ENCODE results near the gene MAMDC4.
"Not testable (repeated sequence)": the region's sequence is repeated elsewhere in the genome, so short reads cannot be mapped to it uniquely, and the experiment has no call there.

MAMDC4 gene

GRCh38 chr9:136851941-136852663 is at the start of gene MAMDC4:
TSS of gene MAMDC4 (plus strand) at chr9:136852346. CDS start at chr9:136852417, 71 bp downstream.
- DNase-seq: no peak

- DNase-seq: not testable (repeated sequence)
Observed at GRCh38 chr9:136803009-136803550, 49.1 kb upstream of the MAMDC4 start.

GRCh38 chr9:136803551-136804508 is 48.3 kb upstream of the MAMDC4 start:
- DNase-seq: no peak

- DNase-seq: no peak
Observed at GRCh38 chr9:136804509-136805206, 47.5 kb upstream of the MAMDC4 start.

GRCh38 chr9:136805207-136805740 is 46.9 kb upstream of the MAMDC4 start:
- no peak for DNase-seq

GRCh38 chr9:136806067-136806466 is 46.1 kb upstream of the MAMDC4 start:
- no peak for DNase-seq

GRCh38 chr9:136806631-136807201 is 45.4 kb upstream of the MAMDC4 start:
- DNase-seq: no peak

- DNase-seq: peak; percentile 85
Observed at GRCh38 chr9:136807281-136808074, 44.7 kb upstream of the MAMDC4 start, which contains the start of gene RABL6. TSS of gene RABL6 (plus strand) at chr9:136807948. CDS start at chr9:136808197, 249 bp downstream.

GRCh38 chr9:136808075-136808805 is 43.9 kb upstream of the MAMDC4 start:
- DNase-seq: peak; percentile 53

- no peak for DNase-seq
Observed at GRCh38 chr9:136808806-136809158, 43.4 kb upstream of the MAMDC4 start.

- no peak for DNase-seq
Observed at GRCh38 chr9:136814725-136815421, 37.3 kb upstream of the MAMDC4 start.

- no peak for DNase-seq
Observed at GRCh38 chr9:136815422-136815782, 36.7 kb upstream of the MAMDC4 start.

GRCh38 chr9:136820971-136821825 is 30.9 kb upstream of the MAMDC4 start:
- DNase-seq: no peak

GRCh38 chr9:136821826-136822544 is 30.2 kb upstream of the MAMDC4 start:
- no peak for DNase-seq

GRCh38 chr9:136823136-136824046 is 28.8 kb upstream of the MAMDC4 start:
- DNase-seq: no peak

- no peak for DNase-seq
Observed at GRCh38 chr9:136824496-136825225, 27.5 kb upstream of the MAMDC4 start.

Measured in CD4-positive, alpha-beta T cell treated with Interleukin-21 for 1 hour (primary cell).